DND-41 (cell line): Measurements from ENCODE around the gene FBXL12.

ENCODE experiments used
- CTCF ChIP-seq: IDR thresholded peaks from 2 replicates; pipeline ENCODE4 v1.5.1; 2012; ENCODE audit warnings: borderline replicate concordance, low read length, moderate library complexity, mild to moderate bottlenecking; ENCODE audit not compliant: poor library complexity, severe bottlenecking; ENCODE audit errors: extremely low read depth
- EZH2 ChIP-seq: IDR thresholded peaks from 3 replicates; pipeline ENCODE4 v1.6.1; 2012; ENCODE audit warnings: borderline replicate concordance, low read depth, mild to moderate bottlenecking, moderate library complexity, low read length, inconsistent platforms; ENCODE audit not compliant: severe bottlenecking

GRCh38 chr19:9799162-9799561, 19.7 kb downstream of the FBXL12 start:
- TF ChIP-seq CTCF = no peak
- TF ChIP-seq EZH2 = no peak
